Caco-2 (cell line): ENCODE results near the gene PPP2R5D. TPM values are rescaled to one million over a fixed set of nuclear protein-coding genes. Genes with fewer than 3 reads are reported as not detected.
A peak's percentile ranks its signal among the peaks of the same experiment; 100 is the strongest.

Experiments
- BruUV-seq: library from RNA; stranded (reverse); fragments of 400-500 nt; replicated peaks from 2 replicates; lab custom pipeline; 2021; lab: Mats Ljungman, UMichigan
- CTCF ChIA-PET: fragments of 300-600 bp; sonication (Branson Sonifier 250); formaldehyde crosslinking; loops from one replicate; lab custom pipeline; 2022; ENCODE audit warnings: antibody characterized with exemption; lab: Charles Lee
- POLR2A ChIA-PET: fragments of 300-600 bp; sonication (Branson Sonifier 250); formaldehyde crosslinking; loops from one replicate; lab custom pipeline; 2022; ENCODE audit warnings: antibody characterized with exemption; lab: Charles Lee
- DNase-seq, 2 experiments: peaks; one replicate each; pipeline versions ENCODE4 v3.0.0 to v3.0.0-alpha.2; 2020 to 2022
- H3K27me3 ChIP-seq: replicated peaks from 2 replicates; pipeline ENCODE4 v1.6.0; 2011; ENCODE audit warnings: low read length; ENCODE audit not compliant: control insufficient read depth, insufficient read depth
- H3K36me3 ChIP-seq: 2 replicates; pipeline ENCODE4 v1.5.1; 2011; ENCODE audit warnings: low read length; ENCODE audit not compliant: control insufficient read depth, insufficient read depth
- H3K4me1 ChIP-seq: fragments of 250-450 bp; sonication (Bioruptor Pico); 2 replicates; pipeline ENCODE4 v1.5.1; 2020; ENCODE audit warnings: mild to moderate bottlenecking
- H3K4me3 ChIP-seq: 2 replicates; pipeline ENCODE4 v1.5.1; 2011; ENCODE audit warnings: low read depth, mild to moderate bottlenecking, control low read depth, low read length
- H3K9me3 ChIP-seq: fragments of 250-450 bp; sonication (Bioruptor Pico); 2 replicates; pipeline ENCODE4 v1.5.1; 2020; ENCODE audit warnings: mild to moderate bottlenecking, moderate library complexity
- H3K27ac Mint-ChIP-seq: one replicate; pipeline ENCODE4 v1.8.0; 2022; ENCODE audit warnings: mixed read lengths; ENCODE audit not compliant: unreplicated experiment
- H3K27me3 Mint-ChIP-seq: one replicate; pipeline ENCODE4 v1.8.0; 2022; ENCODE audit warnings: mixed read lengths; ENCODE audit not compliant: insufficient read depth, unreplicated experiment
- H3K36me3 Mint-ChIP-seq: one replicate; pipeline ENCODE4 v1.8.0; 2022; ENCODE audit warnings: mild to moderate bottlenecking, mixed read lengths; ENCODE audit not compliant: insufficient read depth, unreplicated experiment
- H3K4me1 Mint-ChIP-seq: one replicate; pipeline ENCODE4 v1.8.0; 2022; ENCODE audit warnings: low read depth, mixed read lengths; ENCODE audit not compliant: unreplicated experiment
- H3K4me3 Mint-ChIP-seq: one replicate; pipeline ENCODE4 v1.8.0; 2022; ENCODE audit warnings: mild to moderate bottlenecking, moderate library complexity, mixed read lengths; ENCODE audit not compliant: unreplicated experiment
- H3K9me3 Mint-ChIP-seq: one replicate; pipeline ENCODE4 v1.8.0; 2022; ENCODE audit warnings: mixed read lengths; ENCODE audit not compliant: unreplicated experiment
- CTCF ChIP-seq, 2 experiments: fragments of 200-600 bp in 1 of 2; IDR thresholded peaks; 1 replicate in 1 of 2; 2 replicates in 1 of 2; pipeline versions ENCODE4 v1.5.1 to v1.8.0; 2011 to 2022; ENCODE audit warnings: antibody characterized with exemption in 1 of 2, control low read depth in 1 of 2, inconsistent platforms in 1 of 2, low read depth in 1 of 2, low read length in 1 of 2, mild to moderate bottlenecking in 1 of 2, moderate library complexity in 1 of 2; ENCODE audit not compliant: insufficient read depth in 1 of 2, severe bottlenecking in 1 of 2, unreplicated experiment in 1 of 2
- intact Hi-C: fragments of 100-400 bp; cut with micrococcal nuclease; formaldehyde crosslinking; loops from one replicate; pipeline ENCODE4 v1.10.0; 2022; ENCODE audit not compliant: unreplicated experiment
- total RNA-seq: library from RNA; stranded (reverse); gene quantifications from 2 replicates; pipeline ENCODE4 v1.2.3, GENCODE V29; 2022

The PPP2R5D gene
- total RNA-seq, 1 experiment from 2014 or later, result 45.0 TPM

GRCh38 chr6:43055966-43056365 lies 71.6 kb downstream of the PPP2R5D start:
- H3K27ac Mint-ChIP-seq, result peak overlapping the region; percentile 60
- H3K4me3 Mint-ChIP-seq, result peak overlapping the region; percentile 7
- CTCF ChIA-PET, result no interaction called here

GRCh38 chr6:43058531-43058930 lies 74.2 kb downstream of the PPP2R5D start:
- Histone ChIP-seq H3K9me3 (no peaks in the 10 kb centered on the region), H3K4me3 (peak overlapping the region; percentile 80), H3K27me3 (no peaks in the 10 kb centered on the region), H3K4me1 (peaks cover 32% of the 10 kb centered on the region), H3K36me3 (peaks cover 1% of the 10 kb centered on the region; the same call in 1 of the 2 replicates)
- H3K27me3 Mint-ChIP-seq, result no peaks in the 10 kb centered on the region
- POLR2A ChIA-PET, result interaction anchor here (0.6 to 2.4 kb wide), 4 partner anchors 18 to 129 kb away, joined by 4 to 22 read pairs (median 8); partner anchors contain the start of genes CNPY3, KLHDC3, MEA1 and PTK7
- no peak for TF ChIP-seq CTCF (IDR thresholded peaks at IDR 0.05; ENCODE audit: insufficient read depth in 1 of 2, low read depth in 1 of 2, low read length in 1 of 2, severe bottlenecking in 1 of 2, unreplicated experiment in 1 of 2)
- BruUV-seq, result no TSS peak
- H3K9me3 Mint-ChIP-seq, result no peaks in the 10 kb centered on the region
- peaks cover 41% of the 10 kb centered on the region for H3K4me1 Mint-ChIP-seq
- H3K27ac Mint-ChIP-seq, result peak overlapping the region; percentile 82
- intact Hi-C loops, result no loop called here
- H3K36me3 Mint-ChIP-seq, result peaks cover 57% of the 10 kb centered on the region
- DNase-seq, result no peak
- CTCF ChIA-PET, result no interaction called here
- peak overlapping the region; percentile 88 for H3K4me3 Mint-ChIP-seq

More at GRCh38 chr6:43055966-43056365, 71.6 kb downstream of the PPP2R5D start:
- H3K4me1 Mint-ChIP-seq, result peaks cover 39% of the 10 kb centered on the region
- no peaks in the 10 kb centered on the region for H3K9me3 ChIP-seq
- H3K36me3 Mint-ChIP-seq, result peaks cover 69% of the 10 kb centered on the region
- DNase-seq, result no peak
- TF ChIP-seq CTCF (IDR thresholded peaks at IDR 0.05; ENCODE audit: insufficient read depth in 1 of 2, low read depth in 1 of 2, low read length in 1 of 2, severe bottlenecking in 1 of 2, unreplicated experiment in 1 of 2), result no peak
- H3K27me3 ChIP-seq, result no peaks in the 10 kb centered on the region
- POLR2A ChIA-PET, result interaction anchor here (0.5 to 0.7 kb wide), 2 partner anchors 127 to 1143 kb away, joined by 3 read pairs; partner anchors contain the start of gene CNPY3
- H3K4me1 ChIP-seq, result peaks cover 31% of the 10 kb centered on the region
- H3K9me3 Mint-ChIP-seq, result no peaks in the 10 kb centered on the region
- no peak overlapping the region for H3K4me3 ChIP-seq
- no peaks in the 10 kb centered on the region for H3K27me3 Mint-ChIP-seq
- intact Hi-C loops, result no loop called here
- no peaks in the 10 kb centered on the region for H3K36me3 ChIP-seq
- BruUV-seq, result no TSS peak

DNA sequence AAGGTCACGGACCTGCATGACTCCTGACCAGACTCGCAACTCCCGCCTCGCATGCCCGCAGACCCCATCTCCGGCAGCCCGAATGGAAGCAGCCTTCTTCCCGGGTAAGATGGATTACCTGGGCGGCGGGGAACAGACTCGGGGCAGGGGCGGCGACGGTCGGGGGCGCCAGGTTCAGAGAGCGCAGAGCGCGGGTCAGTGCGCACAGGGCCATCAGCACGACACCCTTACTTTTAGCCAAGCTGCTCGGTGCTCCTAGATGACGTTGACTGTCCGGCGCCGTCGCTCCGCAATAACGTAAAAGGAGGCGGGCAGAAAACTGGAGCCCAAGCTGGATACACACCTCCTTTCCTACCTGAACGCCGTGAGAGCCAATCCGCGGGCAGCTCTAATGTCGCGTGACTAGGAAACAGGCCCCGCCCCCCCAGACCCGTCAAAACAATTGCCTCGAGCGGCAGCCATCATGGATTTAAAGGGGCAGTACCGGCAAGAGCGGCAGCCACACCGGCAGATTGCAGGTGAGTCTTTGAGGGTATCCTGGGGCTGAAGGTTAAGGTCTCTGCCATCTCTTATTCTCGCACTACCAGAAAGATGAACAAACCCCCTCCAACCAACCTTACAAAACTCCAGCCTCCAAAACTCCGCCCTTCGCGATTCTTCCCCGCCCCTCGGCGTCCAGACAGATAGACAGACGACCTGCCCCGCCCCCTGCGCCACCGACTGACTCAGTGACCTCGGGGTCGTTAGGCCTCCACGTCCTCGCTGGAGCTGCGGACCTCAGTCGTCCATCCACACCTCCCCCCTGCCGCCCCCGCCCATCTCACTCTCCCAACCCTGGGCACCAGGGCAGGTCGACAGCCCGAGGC lies 75.0 kb downstream of the PPP2R5D start, which contains the start of the genes KLC4 and MRPL2:
Gene KLC4, plus strand, starts transcription at position 464 of the 866 bp plus-strand sequence. CDS start 1,705 bp downstream, outside the sequence.
Gene MRPL2, minus strand, starts transcription at position 267 of the 866 bp plus-strand sequence. Its CDS starts 53 bp downstream, at position 214.
- intact Hi-C loops, result loop anchor here (1.0 kb wide), 3 partner anchors 31 to 112 kb away; partner anchors contain the start of genes KLHDC3 and SRF

More for the DNA sequence above, 75.0 kb downstream of the PPP2R5D start, which contains the start of the genes KLC4 and MRPL2:
- no peaks in the 10 kb centered on the region for H3K27me3 ChIP-seq
- peaks cover 29% of the 10 kb centered on the region for H3K4me1 ChIP-seq
- peaks cover 2% of the 10 kb centered on the region; the same call in 1 of the 2 replicates for H3K36me3 ChIP-seq
- no peaks in the 10 kb centered on the region for H3K9me3 Mint-ChIP-seq
- peaks cover 34% of the 10 kb centered on the region for H3K4me1 Mint-ChIP-seq
- peak within 1 kb of the TSS; percentile 80 for H3K4me3 ChIP-seq
- no TSS peak for BruUV-seq
- H3K9me3 ChIP-seq, result no peaks in the 10 kb centered on the region
- H3K27ac Mint-ChIP-seq, result peak within 1 kb of the TSS; percentile 82
- ChIA-PET POLR2A (interaction anchor here (0.5 to 2.4 kb wide), 16 partner anchors 14 to 358 kb away, joined by 3 to 22 read pairs (median 4); partner anchors contain the start of genes CNPY3, CUL9, KLHDC3 and MEA1), CTCF (interaction anchor here (0.5 to 1.3 kb wide), 10 partner anchors 27 to 495 kb away, joined by 3 to 8 read pairs (median 3); partner anchors contain the start of gene RRP36)
- no peaks in the 10 kb centered on the region for H3K27me3 Mint-ChIP-seq
- H3K4me3 Mint-ChIP-seq, result peak within 1 kb of the TSS; percentile 88
- H3K36me3 Mint-ChIP-seq, result peaks cover 55% of the 10 kb centered on the region
- DNase-seq, result peak; percentile 96 to 98
- no peak for TF ChIP-seq CTCF (IDR thresholded peaks at IDR 0.05; ENCODE audit: insufficient read depth in 1 of 2, low read depth in 1 of 2, low read length in 1 of 2, severe bottlenecking in 1 of 2, unreplicated experiment in 1 of 2)
